Endometrium (tissue), 2 donors: ENCODE data around the gene SYT9.

Experiments used
- FAIRE-seq: peaks from 2 replicates; lab custom pipeline; 2012; peaks lifted over from hg19 to GRCh38; lab: Jason Lieb, UNC
- donor health status: control.
- donor health status: control.

Gene SYT9

GRCh38 chr11:7347611-7348431 is 96.1 kb downstream of the SYT9 start:
- FAIRE-seq: no peak

- FAIRE-seq: no peak
These were observed 97.0 kb downstream of the SYT9 start for GRCh38 chr11:7348432-7349304.

GRCh38 chr11:7351228-7351627 is 99.5 kb downstream of the SYT9 start:
- no peak for FAIRE-seq

- no peak for FAIRE-seq
These were observed 101.4 kb downstream of the SYT9 start for GRCh38 chr11:7353100-7353499.

GRCh38 chr11:7364660-7365059 is 113.0 kb downstream of the SYT9 start:
- FAIRE-seq: no peak

- FAIRE-seq: no peak
These were observed 116.1 kb downstream of the SYT9 start for GRCh38 chr11:7367803-7368202.

- no peak for FAIRE-seq
These were observed 124.7 kb downstream of the SYT9 start for GRCh38 chr11:7376386-7376785.

GRCh38 chr11:7381937-7382336 is 130.2 kb downstream of the SYT9 start:
- FAIRE-seq: no peak

GRCh38 chr11:7383406-7383805 is 131.7 kb downstream of the SYT9 start:
- FAIRE-seq: no peak

- no peak for FAIRE-seq
These were observed 133.0 kb downstream of the SYT9 start for GRCh38 chr11:7384691-7385090.

GRCh38 chr11:7385532-7385931 is 133.8 kb downstream of the SYT9 start:
- no peak for FAIRE-seq

- FAIRE-seq: no peak
These were observed 162.5 kb downstream of the SYT9 start for GRCh38 chr11:7413961-7414915.

- FAIRE-seq: no peak
These were observed 163.5 kb downstream of the SYT9 start for GRCh38 chr11:7414973-7415817.

- FAIRE-seq: no peak
These were observed 164.4 kb downstream of the SYT9 start for GRCh38 chr11:7416080-7416479.

- no peak for FAIRE-seq
These were observed 165.6 kb downstream of the SYT9 start for GRCh38 chr11:7417328-7417727.

GRCh38 chr11:7418061-7418460 is 166.4 kb downstream of the SYT9 start:
- FAIRE-seq: no peak

GRCh38 chr11:7418906-7419305 is 167.2 kb downstream of the SYT9 start:
- no peak for FAIRE-seq

- no peak for FAIRE-seq
These were observed 169.4 kb downstream of the SYT9 start for GRCh38 chr11:7421136-7421535.

- FAIRE-seq: no peak
These were observed 171.0 kb downstream of the SYT9 start for GRCh38 chr11:7422544-7423331.

GRCh38 chr11:7423946-7424345 is 172.2 kb downstream of the SYT9 start:
- FAIRE-seq: no peak
